Measurements from ENCODE around the gene LRRC14B. TPM values are rescaled to one million over a fixed set of nuclear protein-coding genes. Genes with fewer than 3 reads are reported as not detected.
"Not testable (repeated sequence)": the region's sequence is repeated elsewhere in the genome, so short reads cannot be mapped to it uniquely, and the experiment has no call there.

Gene LRRC14B
- total RNA-seq, 1 donor from 2014 or later = not detected

- peak; percentile 27 for DNase-seq
- intact Hi-C loops (cut with DNase I) = no loop called here
- no peak overlapping the region for H3K27ac ChIP-seq
- no peak for ATAC-seq
- peaks cover 8% of the 10 kb centered on the region for H3K27me3 ChIP-seq
- peaks cover 1% of the 10 kb centered on the region for H3K4me1 ChIP-seq
- H3K4me3 ChIP-seq = no peak overlapping the region
- H3K9me3 ChIP-seq = no peaks in the 10 kb centered on the region
- no peaks in the 10 kb centered on the region for H3K36me3 ChIP-seq
- no peak for TF ChIP-seq CTCF (IDR thresholded peaks at IDR 0.05)
Observed at GRCh38 chr5:196350-196749, 5.1 kb downstream of the LRRC14B start.

- H3K36me3 ChIP-seq; intact Hi-C loops (cut with DNase I); H3K27me3 ChIP-seq; H3K27ac ChIP-seq; H3K9me3 ChIP-seq; H3K4me3 ChIP-seq; ATAC-seq; H3K4me1 ChIP-seq: not testable (repeated sequence)
- DNase-seq = peak; percentile 44
Observed at GRCh38 chr5:197031-197430, 5.7 kb downstream of the LRRC14B start.

DNA sequence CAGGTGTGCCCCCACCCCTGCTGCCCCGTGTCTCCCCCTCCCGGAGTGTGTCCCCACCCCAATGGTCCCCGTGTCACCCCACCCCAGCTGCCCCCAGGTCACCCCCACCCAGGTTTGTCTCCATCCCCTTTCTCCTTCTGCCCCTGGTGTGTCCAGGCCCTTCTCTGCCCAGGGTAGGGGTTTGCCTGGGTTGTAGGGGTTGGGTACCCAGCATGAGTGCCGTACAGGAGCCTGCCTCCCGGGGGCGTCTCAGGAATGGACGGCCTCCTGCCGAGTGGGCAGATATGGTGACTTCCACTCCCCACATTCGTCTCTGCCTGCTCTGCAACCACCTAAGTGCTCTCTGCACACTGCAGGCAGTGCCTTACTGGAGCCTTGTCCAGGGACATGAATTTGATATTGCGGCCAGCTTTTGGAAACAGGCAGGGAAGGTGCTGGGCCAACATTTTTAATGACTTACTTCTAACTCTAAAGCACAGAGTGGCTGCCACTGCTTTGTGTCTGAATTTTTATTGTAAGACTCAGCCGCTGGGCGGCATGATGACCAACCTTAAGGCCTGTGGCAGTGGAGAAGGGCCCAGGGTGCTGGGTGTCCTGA is 6.7 kb downstream of the LRRC14B start:
- Histone ChIP-seq H3K36me3 (no peaks in the 10 kb centered on the region), H3K4me3 (no peak overlapping the region), H3K9me3 (no peaks in the 10 kb centered on the region), H3K27me3 (no peaks in the 10 kb centered on the region), H3K27ac (no peak overlapping the region), H3K4me1 (no peaks in the 10 kb centered on the region)
- DNase-seq = peak; percentile 40
- no peak for ATAC-seq
- intact Hi-C loops (cut with DNase I) = no loop called here
- no peak for TF ChIP-seq CTCF (IDR thresholded peaks at IDR 0.05)

DNA sequence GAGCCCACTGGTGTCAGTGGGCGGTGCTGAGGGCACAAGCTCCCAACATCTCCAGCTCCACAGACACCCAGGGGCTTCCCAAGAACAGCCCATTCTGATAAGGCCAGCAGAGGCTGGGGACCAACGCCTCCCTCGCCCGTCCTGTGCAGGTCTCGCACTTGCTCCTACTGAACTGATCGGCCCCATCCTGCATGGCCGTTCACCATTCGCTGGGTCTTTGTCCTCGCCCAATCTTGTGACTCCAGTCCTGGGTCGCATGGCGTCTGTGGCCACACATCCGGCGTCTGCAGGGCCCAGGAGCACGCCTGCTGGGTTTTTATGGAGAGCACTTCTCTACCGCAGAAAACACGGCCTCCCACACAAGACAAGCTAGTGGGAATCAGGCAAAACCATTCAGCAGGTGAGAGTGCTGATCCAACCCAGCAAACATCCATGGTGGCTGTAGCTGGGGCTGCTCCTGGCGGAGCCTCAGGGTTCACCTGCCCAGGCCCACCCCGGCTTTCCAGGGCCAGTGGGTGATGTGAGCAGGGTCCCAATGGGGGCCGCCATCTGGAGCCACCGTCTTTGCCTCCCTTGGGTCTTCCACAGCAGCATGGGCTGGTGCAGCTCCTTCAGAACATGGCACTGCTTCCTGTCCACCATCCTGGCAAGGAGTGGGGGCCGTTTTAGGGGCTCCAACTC is 7.4 kb downstream of the LRRC14B start:
- TF ChIP-seq CTCF (IDR thresholded peaks at IDR 0.05) = no peak
- intact Hi-C loops (cut with DNase I) = no loop called here
- Histone ChIP-seq H3K27ac (no peak overlapping the region), H3K9me3 (no peaks in the 10 kb centered on the region), H3K4me1 (no peaks in the 10 kb centered on the region), H3K27me3 (no peaks in the 10 kb centered on the region), H3K36me3 (peaks cover 5% of the 10 kb centered on the region), H3K4me3 (no peak overlapping the region)
- ATAC-seq = no peak
- DNase-seq = no peak

- no peak for TF ChIP-seq CTCF (IDR thresholded peaks at IDR 0.05)
- Histone ChIP-seq H3K27me3 (no peaks in the 10 kb centered on the region), H3K36me3 (peaks cover 12% of the 10 kb centered on the region), H3K4me3 (no peak overlapping the region), H3K4me1 (no peaks in the 10 kb centered on the region), H3K9me3 (no peaks in the 10 kb centered on the region), H3K27ac (no peak overlapping the region)
- no peak for DNase-seq
- intact Hi-C loops (cut with DNase I) = no loop called here
- ATAC-seq = no peak
Observed at GRCh38 chr5:199197-199949, 8.1 kb downstream of the LRRC14B start.

Measured in upper lobe of right lung (tissue), 1 donor.